Fibroblast of skin of abdomen (primary cell): ENCODE results near the gene SPATA13.

ENCODE experiments used
- DNase-seq: peaks from one replicate; pipeline ENCODE4 v3.0.0-alpha.2; 2013

The SPATA13 gene

GRCh38 chr13:24225062-24225461 lies 64.5 kb downstream of the SPATA13 start:
- DNase-seq: no peak

GRCh38 chr13:24225930-24226329 lies 65.4 kb downstream of the SPATA13 start:
- no peak for DNase-seq

GRCh38 chr13:24226762-24227161 lies 66.2 kb downstream of the SPATA13 start:
- DNase-seq: no peak

- peak; percentile 59 for DNase-seq
Observed at GRCh38 chr13:24228852-24229458, 68.4 kb downstream of the SPATA13 start.

- no peak for DNase-seq
Observed at GRCh38 chr13:24230428-24231072, 70.0 kb downstream of the SPATA13 start.

- no peak for DNase-seq
Observed at GRCh38 chr13:24231377-24231776, 70.9 kb downstream of the SPATA13 start.

GRCh38 chr13:24232037-24232436 lies 71.5 kb downstream of the SPATA13 start:
- DNase-seq: no peak

- no peak for DNase-seq
Observed at GRCh38 chr13:24232474-24232873, 72.0 kb downstream of the SPATA13 start.

- peak; percentile 72 for DNase-seq
Observed at GRCh38 chr13:24233351-24233901, 72.9 kb downstream of the SPATA13 start.

- DNase-seq: no peak
Observed at GRCh38 chr13:24234200-24234915, 73.8 kb downstream of the SPATA13 start.

GRCh38 chr13:24237356-24237755 lies 76.8 kb downstream of the SPATA13 start:
- DNase-seq: no peak

- no peak for DNase-seq
Observed at GRCh38 chr13:24241336-24241735, 80.8 kb downstream of the SPATA13 start.

GRCh38 chr13:24242100-24242499 lies 81.6 kb downstream of the SPATA13 start:
- DNase-seq: no peak

GRCh38 chr13:24243302-24243701 lies 82.8 kb downstream of the SPATA13 start:
- no peak for DNase-seq

GRCh38 chr13:24244802-24245201 lies 84.3 kb downstream of the SPATA13 start:
- DNase-seq: no peak

GRCh38 chr13:24247016-24247415 lies 86.5 kb downstream of the SPATA13 start:
- no peak for DNase-seq

- DNase-seq: no peak
Observed at GRCh38 chr13:24249624-24250023, 89.1 kb downstream of the SPATA13 start.

GRCh38 chr13:24250376-24251057 lies 90.0 kb downstream of the SPATA13 start:
- no peak for DNase-seq

- no peak for DNase-seq
Observed at GRCh38 chr13:24251525-24251924, 91.0 kb downstream of the SPATA13 start.

GRCh38 chr13:24252136-24252535 lies 91.6 kb downstream of the SPATA13 start:
- DNase-seq: no peak

GRCh38 chr13:24253520-24254145 lies 93.1 kb downstream of the SPATA13 start:
- no peak for DNase-seq

- DNase-seq: no peak
Observed at GRCh38 chr13:24254146-24254841, 93.8 kb downstream of the SPATA13 start.
